ENCODE data around the gene FASTK.

FASTK gene

GRCh38 chr7:151088856-151089699, 8.5 kb upstream of the FASTK start:
- Histone ChIP-seq H3K23ac (ENCODE audit: low read length in 2 of 2) (no peak overlapping the region), H3K18ac (ENCODE audit: low read depth in 1 of 2, low read length in 2 of 2) (peak overlapping the region; percentile 35 to 96), H3K4ac (ENCODE audit: low read depth in 1 of 2, low read length in 2 of 2) (peak overlapping the region; percentile 29 to 94), H3K9me3 (ENCODE audit: control insufficient read depth, low read length) (no peaks in the 10 kb centered on the region), H3K14ac (ENCODE audit: low read length in 2 of 2) (peak overlapping the region in 1 of 2 experiments; percentile 96), H2BK120ac (ENCODE audit: low read depth, low read length) (no peak overlapping the region), H3K27ac (ENCODE audit: low read length, poor library complexity, severe bottlenecking) (peak overlapping the region; percentile 47), H3K4me3 (ENCODE audit: insufficient read depth in 1 of 2, low read depth in 1 of 2, low read length in 2 of 2) (peak overlapping the region in 1 of 2 experiments; percentile 94), H3K9ac (ENCODE audit: low read length) (peak overlapping the region; percentile 94), H2BK5ac (ENCODE audit: low read depth, low read length, poor library complexity, severe bottlenecking) (no peak overlapping the region), H2AK5ac (ENCODE audit: low read length, severe bottlenecking) (no peak overlapping the region), H2AFZ (ENCODE audit: low read depth, low read length) (no peak overlapping the region), H3K27me3 (ENCODE audit: control insufficient read depth in 1 of 2, insufficient read depth in 1 of 2, low read length in 2 of 2) (no peaks in the 10 kb centered on the region), H3K4me1 (ENCODE audit: control insufficient read depth, insufficient read depth, low read depth, low read length) (peaks cover 35% of the 10 kb centered on the region), H4K91ac (ENCODE audit: low read length) (peak overlapping the region; percentile 74), H2BK12ac (ENCODE audit: low read length in 2 of 2) (peak overlapping the region; percentile 53 to 94), H3K4me2 (ENCODE audit: low read length, poor library complexity, severe bottlenecking) (peak overlapping the region; percentile 69), H2BK15ac (ENCODE audit: low read depth, poor library complexity, severe bottlenecking) (peak overlapping the region; percentile 20), H3K79me1 (replicated peaks; ENCODE audit: low read length, poor library complexity, severe bottlenecking) (peaks cover 5% of the 10 kb centered on the region), H3K36me3 (ENCODE audit: control insufficient read depth in 1 of 2, insufficient read depth in 2 of 2, low read depth in 1 of 2, low read length in 2 of 2) (peaks cover 5 to 18% of the 10 kb centered on the region in 2 experiments), H4K8ac (ENCODE audit: low read length) (peak overlapping the region; percentile 62)
- peak; percentile 98 for DNase-seq
- WGBS: 2% methylated on average over 30 of the region's 30 CpGs

- WGBS: 11% methylated on average over 12 of the region's 16 CpGs
- Histone ChIP-seq H3K4me3 (ENCODE audit: insufficient read depth in 1 of 2, low read depth in 1 of 2, low read length in 2 of 2) (peak overlapping the region; percentile 76 to 94), H3K23ac (ENCODE audit: low read length in 2 of 2) (peak overlapping the region in 1 of 2 experiments; percentile 29), H3K18ac (ENCODE audit: low read depth in 1 of 2, low read length in 2 of 2) (peak overlapping the region; percentile 35 to 96), H3K9me3 (ENCODE audit: control insufficient read depth, low read length) (no peaks in the 10 kb centered on the region), H3K36me3 (ENCODE audit: control insufficient read depth in 1 of 2, insufficient read depth in 2 of 2, low read depth in 1 of 2, low read length in 2 of 2) (peaks cover 5 to 13% of the 10 kb centered on the region in 2 experiments), H3K4me2 (ENCODE audit: low read length, poor library complexity, severe bottlenecking) (peak overlapping the region; percentile 69), H3K4me1 (ENCODE audit: control insufficient read depth, insufficient read depth, low read depth, low read length) (peaks cover 36% of the 10 kb centered on the region), H3K9ac (ENCODE audit: low read length) (peak overlapping the region; percentile 94), H3K14ac (ENCODE audit: low read length in 2 of 2) (peak overlapping the region in 1 of 2 experiments; percentile 96), H2BK120ac (ENCODE audit: low read depth, low read length) (no peak overlapping the region), H3K4ac (ENCODE audit: low read depth in 1 of 2, low read length in 2 of 2) (peak overlapping the region in 1 of 2 experiments; percentile 94), H3K27me3 (ENCODE audit: control insufficient read depth in 1 of 2, insufficient read depth in 1 of 2, low read length in 2 of 2) (no peaks in the 10 kb centered on the region), H2AFZ (ENCODE audit: low read depth, low read length) (no peak overlapping the region), H2BK12ac (ENCODE audit: low read length in 2 of 2) (peak overlapping the region; percentile 53 to 64), H3K79me1 (replicated peaks; ENCODE audit: low read length, poor library complexity, severe bottlenecking) (peaks cover 2% of the 10 kb centered on the region), H2AK5ac (ENCODE audit: low read length, severe bottlenecking) (peak overlapping the region; percentile 1), H3K27ac (ENCODE audit: low read length, poor library complexity, severe bottlenecking) (peak overlapping the region; percentile 47), H2BK5ac (ENCODE audit: low read depth, low read length, poor library complexity, severe bottlenecking) (no peak overlapping the region), H4K91ac (ENCODE audit: low read length) (no peak overlapping the region), H2BK15ac (ENCODE audit: low read depth, poor library complexity, severe bottlenecking) (no peak overlapping the region), H4K8ac (ENCODE audit: low read length) (no peak overlapping the region)
- DNase-seq: peak; percentile 49
Observed at GRCh38 chr7:151088019-151088855, 7.6 kb upstream of the FASTK start.

DNA sequence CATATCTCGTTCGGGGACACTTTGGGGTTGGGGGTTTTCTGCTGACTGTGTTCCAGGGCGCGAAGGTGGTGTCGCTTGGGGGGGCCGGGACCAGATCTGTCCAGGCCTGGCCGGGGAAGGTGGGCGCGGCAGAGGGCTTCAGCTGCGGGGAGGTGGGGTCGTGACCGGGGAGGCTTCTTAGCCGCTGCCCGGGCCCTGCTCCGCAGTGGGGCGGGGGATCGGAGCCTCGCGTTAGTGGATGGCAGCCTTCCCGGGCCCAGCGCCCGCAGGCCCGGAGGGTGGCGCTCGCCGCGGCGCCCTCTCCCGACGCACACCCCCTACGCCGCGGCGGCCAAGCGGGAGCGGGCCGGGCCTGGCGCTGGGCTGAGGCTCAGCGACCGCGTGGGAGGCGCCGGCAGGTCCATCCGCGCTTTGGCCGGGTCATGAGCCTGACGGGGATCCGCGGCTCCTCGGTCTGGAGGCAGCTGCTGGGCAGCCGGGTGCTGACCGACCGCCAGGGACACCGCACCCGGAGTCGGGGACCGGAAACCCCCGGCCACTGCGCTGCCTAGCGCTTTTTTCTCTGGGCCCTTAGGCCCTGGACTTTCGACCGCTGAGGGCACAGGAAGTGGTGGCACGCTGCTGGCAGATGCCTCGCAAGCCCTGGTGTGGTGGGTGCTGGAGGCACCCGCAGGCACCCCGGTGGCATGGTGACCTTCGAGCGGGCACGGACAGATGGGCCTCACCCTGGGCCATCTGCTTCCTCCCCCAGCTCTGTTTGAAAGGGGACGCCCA, 6.8 kb upstream of the FASTK start:
- Histone ChIP-seq H4K91ac (ENCODE audit: low read length) (peak overlapping the region; percentile 54), H3K9ac (ENCODE audit: low read length) (peak overlapping the region; percentile 94), H2BK15ac (ENCODE audit: low read depth, poor library complexity, severe bottlenecking) (peak overlapping the region; percentile 98), H3K79me1 (replicated peaks; ENCODE audit: low read length, poor library complexity, severe bottlenecking) (peaks cover 2% of the 10 kb centered on the region), H3K4ac (ENCODE audit: low read depth in 1 of 2, low read length in 2 of 2) (peak overlapping the region; percentile 38 to 94), H2AFZ (ENCODE audit: low read depth, low read length) (no peak overlapping the region), H3K36me3 (ENCODE audit: control insufficient read depth in 1 of 2, insufficient read depth in 2 of 2, low read depth in 1 of 2, low read length in 2 of 2) (peaks cover 5 to 13% of the 10 kb centered on the region in 2 experiments), H2BK5ac (ENCODE audit: low read depth, low read length, poor library complexity, severe bottlenecking) (no peak overlapping the region), H3K23ac (ENCODE audit: low read length in 2 of 2) (peak overlapping the region in 1 of 2 experiments; percentile 29), H3K4me2 (ENCODE audit: low read length, poor library complexity, severe bottlenecking) (peak overlapping the region; percentile 69), H3K14ac (ENCODE audit: low read length in 2 of 2) (peak overlapping the region in 1 of 2 experiments; percentile 99), H2BK12ac (ENCODE audit: low read length in 2 of 2) (peak overlapping the region in 1 of 2 experiments; percentile 64), H3K27ac (ENCODE audit: low read length, poor library complexity, severe bottlenecking) (peak overlapping the region; percentile 47), H2AK5ac (ENCODE audit: low read length, severe bottlenecking) (no peak overlapping the region), H3K9me3 (ENCODE audit: control insufficient read depth, low read length) (no peaks in the 10 kb centered on the region), H3K18ac (ENCODE audit: low read depth in 1 of 2, low read length in 2 of 2) (peak overlapping the region; percentile 93 to 96), H3K27me3 (ENCODE audit: control insufficient read depth in 1 of 2, insufficient read depth in 1 of 2, low read length in 2 of 2) (no peaks in the 10 kb centered on the region), H2BK120ac (ENCODE audit: low read depth, low read length) (no peak overlapping the region), H4K8ac (ENCODE audit: low read length) (peak overlapping the region; percentile 16), H3K4me1 (ENCODE audit: control insufficient read depth, insufficient read depth, low read depth, low read length) (peaks cover 40% of the 10 kb centered on the region), H3K4me3 (ENCODE audit: insufficient read depth in 1 of 2, low read depth in 1 of 2, low read length in 2 of 2) (peak overlapping the region; percentile 76 to 94)
- DNase-seq: peak; percentile 49
- WGBS: under 1% methylated on average over 63 of the region's 70 CpGs
